HG03571 (cell line): ENCODE data around the gene MAGI3.
"Not testable (repeated sequence)": the region's sequence is repeated elsewhere in the genome, so short reads cannot be mapped to it uniquely, and the experiment has no call there.

Experiments
- ATAC-seq: cut with Tn5 transposase; IDR thresholded peaks from one replicate; pipeline ENCODE4 v1.9.1; 2021; ENCODE audit not compliant: unreplicated experiment

The MAGI3 gene

GRCh38 chr1:113508364-113509164 is 118.2 kb downstream of the MAGI3 start:
- no peak for ATAC-seq

GRCh38 chr1:113509766-113510165 is 119.5 kb downstream of the MAGI3 start:
- not testable (repeated sequence) for ATAC-seq

GRCh38 chr1:113511269-113511668 is 121.0 kb downstream of the MAGI3 start:
- ATAC-seq = no peak

- no peak for ATAC-seq
Observed at GRCh38 chr1:113515498-113515897, 125.2 kb downstream of the MAGI3 start.

- ATAC-seq = no peak
Observed at GRCh38 chr1:113517346-113517745, 127.0 kb downstream of the MAGI3 start.

GRCh38 chr1:113517983-113518382 is 127.7 kb downstream of the MAGI3 start:
- no peak for ATAC-seq

- ATAC-seq = no peak
Observed at GRCh38 chr1:113519556-113519955, 129.2 kb downstream of the MAGI3 start.

GRCh38 chr1:113530021-113530420 is 139.7 kb downstream of the MAGI3 start:
- no peak for ATAC-seq

- ATAC-seq = no peak
Observed at GRCh38 chr1:113531321-113531720, 141.0 kb downstream of the MAGI3 start.

GRCh38 chr1:113533061-113533460 is 142.7 kb downstream of the MAGI3 start:
- no peak for ATAC-seq

- no peak for ATAC-seq
Observed at GRCh38 chr1:113534130-113534817, 144.0 kb downstream of the MAGI3 start.

- no peak for ATAC-seq
Observed at GRCh38 chr1:113534875-113535274, 144.6 kb downstream of the MAGI3 start.

GRCh38 chr1:113536182-113536780 is 146.0 kb downstream of the MAGI3 start:
- no peak for ATAC-seq

GRCh38 chr1:113538225-113538624 is 147.9 kb downstream of the MAGI3 start:
- ATAC-seq = no peak

- ATAC-seq = no peak
Observed at GRCh38 chr1:113540335-113540734, 150.0 kb downstream of the MAGI3 start.

GRCh38 chr1:113541106-113541505 is 150.8 kb downstream of the MAGI3 start:
- ATAC-seq = no peak

- no peak for ATAC-seq
Observed at GRCh38 chr1:113542221-113542701, 151.9 kb downstream of the MAGI3 start.

GRCh38 chr1:113543110-113543509 is 152.8 kb downstream of the MAGI3 start:
- no peak for ATAC-seq

- ATAC-seq = no peak
Observed at GRCh38 chr1:113545210-113545609, 154.9 kb downstream of the MAGI3 start.

- no peak for ATAC-seq
Observed at GRCh38 chr1:113545626-113546025, 155.3 kb downstream of the MAGI3 start.

GRCh38 chr1:113551728-113552127 is 161.4 kb downstream of the MAGI3 start:
- ATAC-seq = no peak

- no peak for ATAC-seq
Observed at GRCh38 chr1:113552244-113552643, 161.9 kb downstream of the MAGI3 start.
